ENCODE measurements around the gene SLC46A1. TPM values are rescaled to one million over a fixed set of nuclear protein-coding genes. Genes with fewer than 3 reads are reported as not detected.

The SLC46A1 gene
- total RNA-seq, 1 experiment from 2014 or later: 2.5 TPM

DNA sequence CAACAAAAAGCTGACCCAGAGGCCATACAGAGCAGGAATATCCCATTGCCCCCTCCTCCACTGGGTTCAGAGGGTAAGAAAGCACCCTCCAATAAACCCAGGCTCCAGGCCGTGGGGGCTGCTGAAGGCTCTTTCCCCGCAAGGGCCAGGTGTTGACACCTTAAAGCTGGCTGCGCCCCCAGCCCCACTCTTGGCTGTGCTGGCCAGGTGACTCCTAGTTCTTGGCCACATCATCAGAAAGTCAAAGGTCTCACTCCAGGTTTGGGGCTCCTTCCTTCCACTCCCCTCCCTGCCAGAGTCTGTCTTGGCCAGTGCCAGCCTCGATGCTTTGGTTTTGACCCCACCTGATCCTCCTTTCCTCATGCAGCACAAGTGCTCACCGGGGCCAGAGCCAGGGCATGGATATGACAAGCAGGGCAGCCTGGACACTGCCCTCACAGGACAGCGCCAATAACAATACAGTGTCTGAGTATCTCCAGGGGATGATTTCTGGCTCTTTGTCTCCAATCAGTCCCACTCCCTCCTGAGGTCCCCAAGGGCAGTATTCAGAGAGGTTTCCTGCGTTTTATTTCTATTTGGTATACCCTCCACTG lies 8.2 kb downstream of the SLC46A1 start:
- no peak for DNase-seq (ENCODE audit: low read depth in 1 of 2, low spot score in 2 of 2)
- H3K4me3 ChIP-seq: no peak overlapping the region
- no peaks in the 10 kb centered on the region for H3K4me1 ChIP-seq (replicated peaks)
- H3K27ac ChIP-seq: no peak overlapping the region
- H3K36me3 ChIP-seq: 0 out of 2 replicates have a peak, but pooled peaks cover 3% of the 10 kb centered on the region
- no peaks in the 10 kb centered on the region for H3K9me3 ChIP-seq (replicated peaks)
- H3K27me3 ChIP-seq (replicated peaks): no peaks in the 10 kb centered on the region

DNA sequence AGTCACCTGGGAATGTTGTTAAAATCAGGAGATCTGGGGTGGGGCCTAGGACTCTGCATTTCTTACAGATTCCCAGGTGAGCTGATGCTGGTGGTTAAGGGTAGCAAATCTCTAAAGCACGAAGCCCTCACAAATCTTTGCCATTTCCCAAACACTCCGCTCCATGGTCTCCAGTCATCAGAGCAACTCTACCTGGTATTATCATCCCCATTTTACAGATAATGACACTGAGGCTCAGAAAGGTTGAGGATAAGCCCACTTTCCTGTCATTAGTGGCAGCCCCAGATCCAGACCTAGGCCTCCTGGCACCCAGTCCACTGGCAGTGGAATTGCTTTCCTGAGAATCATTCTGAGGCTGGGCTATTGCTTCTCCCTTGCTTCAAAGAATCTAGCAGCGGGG lies 8.7 kb downstream of the SLC46A1 start:
- H3K4me3 ChIP-seq: no peak overlapping the region
- no peak for DNase-seq (ENCODE audit: low read depth in 1 of 2, low spot score in 2 of 2)
- H3K4me1 ChIP-seq (replicated peaks): no peaks in the 10 kb centered on the region
- no peak overlapping the region for H3K27ac ChIP-seq
- H3K9me3 ChIP-seq (replicated peaks): no peaks in the 10 kb centered on the region
- H3K27me3 ChIP-seq (replicated peaks): no peaks in the 10 kb centered on the region
- 0 out of 2 replicates have a peak, but pooled peaks cover 3% of the 10 kb centered on the region for H3K36me3 ChIP-seq

- Histone ChIP-seq H3K4me3 (no peak overlapping the region), H3K9me3 (replicated peaks) (no peaks in the 10 kb centered on the region), H3K27me3 (replicated peaks) (no peaks in the 10 kb centered on the region), H3K36me3 (0 out of 2 replicates have a peak, but pooled peaks cover 3% of the 10 kb centered on the region), H3K4me1 (replicated peaks) (no peaks in the 10 kb centered on the region), H3K27ac (no peak overlapping the region)
- no peak for DNase-seq (ENCODE audit: low read depth in 1 of 2, low spot score in 2 of 2)
These were observed 9.3 kb downstream of the SLC46A1 start for GRCh38 chr17:28396635-28397239.

DNA sequence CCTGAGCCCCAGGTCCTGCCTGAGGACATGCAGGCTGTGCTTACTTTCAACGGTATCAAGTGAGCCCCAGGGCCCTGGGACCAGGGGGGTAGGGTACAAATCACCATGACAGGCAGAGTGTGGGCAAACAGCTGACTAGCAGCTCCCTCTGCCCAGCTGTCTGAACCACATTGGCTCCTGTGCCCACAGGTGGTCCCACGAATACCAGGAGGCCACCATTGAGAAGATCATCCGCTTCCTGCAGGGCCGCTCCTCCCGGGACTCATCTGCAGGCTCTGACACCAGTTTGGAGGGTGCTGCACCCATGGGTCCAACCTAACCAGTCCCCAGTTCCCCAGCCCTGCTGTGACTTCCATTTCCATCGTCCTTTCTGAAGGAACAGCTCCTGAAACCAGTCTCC lies 10.0 kb downstream of the SLC46A1 start:
- DNase-seq (ENCODE audit: low read depth in 1 of 2, low spot score in 2 of 2): no peak
- Histone ChIP-seq H3K27me3 (replicated peaks) (no peaks in the 10 kb centered on the region), H3K4me3 (no peak overlapping the region), H3K36me3 (0 out of 2 replicates have a peak, but pooled peaks cover 3% of the 10 kb centered on the region), H3K9me3 (replicated peaks) (no peaks in the 10 kb centered on the region), H3K4me1 (replicated peaks) (no peaks in the 10 kb centered on the region), H3K27ac (no peak overlapping the region)

DNA sequence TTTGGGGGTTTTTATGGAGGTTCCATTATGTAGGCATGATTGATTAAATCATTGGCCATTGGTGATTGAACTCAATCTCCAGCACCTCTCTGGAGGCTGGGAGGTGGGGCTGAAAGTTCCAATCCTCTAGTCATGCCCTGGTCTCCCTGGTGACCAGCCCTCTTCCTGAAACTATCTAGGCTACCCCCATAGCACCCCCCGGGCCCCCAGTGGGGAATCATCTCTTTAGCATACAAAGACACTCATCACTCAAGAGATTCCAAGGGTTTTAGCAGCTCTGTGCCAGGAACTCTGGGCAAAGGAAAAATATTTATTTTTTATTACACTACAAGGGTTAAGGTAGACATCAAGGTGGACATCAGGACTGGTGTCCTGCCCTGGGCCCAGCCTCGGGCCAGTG lies 10.6 kb downstream of the SLC46A1 start:
- Histone ChIP-seq H3K27ac (no peak overlapping the region), H3K4me3 (no peak overlapping the region)

GRCh38 chr17:28394337-28395116 lies 11.5 kb downstream of the SLC46A1 start:
- no peak for DNase-seq (ENCODE audit: low read depth in 1 of 2, low spot score in 2 of 2)
- no peaks in the 10 kb centered on the region for H3K9me3 ChIP-seq (replicated peaks)
- H3K4me1 ChIP-seq (replicated peaks): no peaks in the 10 kb centered on the region
- H3K36me3 ChIP-seq: peaks cover 14% of the 10 kb centered on the region
- no peak overlapping the region for H3K4me3 ChIP-seq
- H3K27ac ChIP-seq: no peak overlapping the region
- no peaks in the 10 kb centered on the region for H3K27me3 ChIP-seq (replicated peaks)

More for the DNA sequence above, 10.6 kb downstream of the SLC46A1 start:
- no peaks in the 10 kb centered on the region for H3K9me3 ChIP-seq (replicated peaks)
- H3K27me3 ChIP-seq (replicated peaks): no peaks in the 10 kb centered on the region
- H3K4me1 ChIP-seq (replicated peaks): no peaks in the 10 kb centered on the region
- H3K36me3 ChIP-seq: peaks cover 8% of the 10 kb centered on the region; the same call in 1 of the 2 replicates
- no peak for DNase-seq (ENCODE audit: low read depth in 1 of 2, low spot score in 2 of 2)

DNA sequence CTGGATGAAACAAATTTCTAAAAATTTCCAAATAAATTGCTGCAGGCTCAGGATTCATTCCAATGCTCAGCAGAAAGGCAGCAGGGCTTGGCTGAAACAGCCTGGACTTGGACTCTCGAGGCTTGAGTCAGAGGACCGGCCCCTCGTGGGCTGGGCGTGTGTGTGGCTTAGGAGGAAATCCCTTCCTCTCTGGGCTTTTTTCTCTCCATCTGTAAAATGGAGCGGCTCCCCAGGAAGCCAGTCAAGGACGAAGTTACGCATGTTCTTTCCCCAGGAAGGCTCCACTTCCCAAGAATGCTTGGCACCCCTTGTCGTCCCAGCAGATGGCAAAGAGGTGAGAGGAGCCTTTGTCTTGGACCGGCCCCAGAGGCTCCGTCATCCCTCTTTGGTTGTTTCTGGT lies 13.5 kb downstream of the SLC46A1 start:
- peaks cover 16% of the 10 kb centered on the region for H3K36me3 ChIP-seq
- H3K27ac ChIP-seq: no peak overlapping the region
- H3K9me3 ChIP-seq (replicated peaks): no peaks in the 10 kb centered on the region
- no peak for DNase-seq (ENCODE audit: low read depth in 1 of 2, low spot score in 2 of 2)
- no peaks in the 10 kb centered on the region for H3K27me3 ChIP-seq (replicated peaks)
- H3K4me1 ChIP-seq (replicated peaks): no peaks in the 10 kb centered on the region
- no peak overlapping the region for H3K4me3 ChIP-seq

- Histone ChIP-seq H3K4me1 (replicated peaks) (no peaks in the 10 kb centered on the region), H3K4me3 (no peak overlapping the region), H3K27me3 (replicated peaks) (no peaks in the 10 kb centered on the region), H3K9me3 (replicated peaks) (no peaks in the 10 kb centered on the region), H3K27ac (no peak overlapping the region), H3K36me3 (peaks cover 16% of the 10 kb centered on the region)
- DNase-seq (ENCODE audit: low read depth in 1 of 2, low spot score in 2 of 2): no peak
These were observed 14.6 kb downstream of the SLC46A1 start for GRCh38 chr17:28391401-28391800.

DNA sequence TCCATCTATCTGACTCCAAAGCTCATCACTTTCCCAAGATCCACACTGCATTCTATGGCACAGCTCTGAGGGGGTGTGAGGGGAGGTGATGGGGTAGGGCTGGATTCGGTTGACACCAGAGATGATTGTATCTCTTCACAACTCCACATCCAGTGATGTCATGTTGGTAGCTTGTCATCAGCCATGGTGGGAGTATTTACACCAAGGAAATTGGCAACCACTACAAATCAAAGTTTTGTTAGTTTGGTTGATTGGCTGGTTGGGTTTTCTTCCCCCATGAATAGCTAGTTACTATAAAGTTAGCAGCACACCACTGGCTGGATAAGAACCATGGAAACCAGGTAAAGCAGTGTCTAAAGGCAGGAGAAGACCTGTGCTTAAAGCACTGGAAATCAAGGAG lies 15.0 kb downstream of the SLC46A1 start:
- no peak for DNase-seq (ENCODE audit: low read depth in 1 of 2, low spot score in 2 of 2)
- Histone ChIP-seq H3K27me3 (replicated peaks) (no peaks in the 10 kb centered on the region), H3K4me3 (no peak overlapping the region), H3K36me3 (peaks cover 16% of the 10 kb centered on the region), H3K27ac (no peak overlapping the region), H3K9me3 (replicated peaks) (no peaks in the 10 kb centered on the region), H3K4me1 (replicated peaks) (no peaks in the 10 kb centered on the region)

DNA sequence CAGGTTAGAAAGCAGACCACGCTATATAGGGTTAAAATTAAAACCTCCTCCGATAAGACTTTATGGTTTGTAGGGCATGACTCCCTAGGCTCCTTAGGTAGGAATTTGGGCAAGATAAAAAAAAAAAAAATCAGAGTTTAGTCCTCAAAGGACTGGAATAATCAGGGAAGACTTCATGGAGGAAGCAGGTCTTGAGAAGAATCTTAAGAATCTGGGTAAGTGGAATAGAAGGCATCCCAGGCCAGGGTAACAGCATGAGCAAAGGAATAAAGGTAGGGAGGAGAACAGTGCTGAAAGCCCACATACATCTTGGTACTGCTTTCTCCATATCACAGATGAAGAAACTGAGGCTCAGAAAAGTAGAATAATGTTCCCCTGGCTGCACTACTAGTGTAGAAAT lies 15.4 kb downstream of the SLC46A1 start:
- H3K27me3 ChIP-seq (replicated peaks): no peaks in the 10 kb centered on the region
- no peaks in the 10 kb centered on the region for H3K9me3 ChIP-seq (replicated peaks)
- peaks cover 16% of the 10 kb centered on the region for H3K36me3 ChIP-seq
- no peak for DNase-seq (ENCODE audit: low read depth in 1 of 2, low spot score in 2 of 2)
- H3K4me3 ChIP-seq: no peak overlapping the region
- no peak overlapping the region for H3K27ac ChIP-seq
- H3K4me1 ChIP-seq (replicated peaks): no peaks in the 10 kb centered on the region

GRCh38 chr17:28390141-28390540 lies 15.9 kb downstream of the SLC46A1 start:
- Histone ChIP-seq H3K27me3 (replicated peaks) (no peaks in the 10 kb centered on the region), H3K36me3 (peaks cover 16% of the 10 kb centered on the region)

GRCh38 chr17:28388106-28388505 lies 17.9 kb downstream of the SLC46A1 start:
- H3K36me3 ChIP-seq: peaks cover 17% of the 10 kb centered on the region
- H3K4me1 ChIP-seq (replicated peaks): no peaks in the 10 kb centered on the region
- H3K9me3 ChIP-seq (replicated peaks): no peaks in the 10 kb centered on the region
- no peaks in the 10 kb centered on the region for H3K27me3 ChIP-seq (replicated peaks)
- H3K27ac ChIP-seq: no peak overlapping the region
- no peak overlapping the region for H3K4me3 ChIP-seq
- DNase-seq (ENCODE audit: low read depth in 1 of 2, low spot score in 2 of 2): no peak

More at GRCh38 chr17:28390141-28390540, 15.9 kb downstream of the SLC46A1 start:
- Histone ChIP-seq H3K27ac (no peak overlapping the region), H3K9me3 (replicated peaks) (no peaks in the 10 kb centered on the region), H3K4me3 (no peak overlapping the region), H3K4me1 (replicated peaks) (no peaks in the 10 kb centered on the region)
- DNase-seq (ENCODE audit: low read depth in 1 of 2, low spot score in 2 of 2): no peak

GRCh38 chr17:28386391-28386790 lies 19.6 kb downstream of the SLC46A1 start:
- peaks cover 17% of the 10 kb centered on the region for H3K36me3 ChIP-seq
- H3K27ac ChIP-seq: no peak overlapping the region
- H3K9me3 ChIP-seq (replicated peaks): no peaks in the 10 kb centered on the region
- no peaks in the 10 kb centered on the region for H3K27me3 ChIP-seq (replicated peaks)
- H3K4me3 ChIP-seq: no peak overlapping the region
- H3K4me1 ChIP-seq (replicated peaks): no peaks in the 10 kb centered on the region
- DNase-seq (ENCODE audit: low read depth in 1 of 2, low spot score in 2 of 2): no peak

GRCh38 chr17:28385406-28385805 lies 20.6 kb downstream of the SLC46A1 start:
- H3K4me1 ChIP-seq (replicated peaks): no peaks in the 10 kb centered on the region
- no peak overlapping the region for H3K27ac ChIP-seq
- H3K4me3 ChIP-seq: no peak overlapping the region
- no peak for DNase-seq (ENCODE audit: low read depth in 1 of 2, low spot score in 2 of 2)
- H3K27me3 ChIP-seq (replicated peaks): no peaks in the 10 kb centered on the region
- H3K36me3 ChIP-seq: peaks cover 12% of the 10 kb centered on the region
- H3K9me3 ChIP-seq (replicated peaks): no peaks in the 10 kb centered on the region

Measured in SJSA1 (cell line).